ENCODE results near the gene TMEM63A.

TMEM63A gene

DNA sequence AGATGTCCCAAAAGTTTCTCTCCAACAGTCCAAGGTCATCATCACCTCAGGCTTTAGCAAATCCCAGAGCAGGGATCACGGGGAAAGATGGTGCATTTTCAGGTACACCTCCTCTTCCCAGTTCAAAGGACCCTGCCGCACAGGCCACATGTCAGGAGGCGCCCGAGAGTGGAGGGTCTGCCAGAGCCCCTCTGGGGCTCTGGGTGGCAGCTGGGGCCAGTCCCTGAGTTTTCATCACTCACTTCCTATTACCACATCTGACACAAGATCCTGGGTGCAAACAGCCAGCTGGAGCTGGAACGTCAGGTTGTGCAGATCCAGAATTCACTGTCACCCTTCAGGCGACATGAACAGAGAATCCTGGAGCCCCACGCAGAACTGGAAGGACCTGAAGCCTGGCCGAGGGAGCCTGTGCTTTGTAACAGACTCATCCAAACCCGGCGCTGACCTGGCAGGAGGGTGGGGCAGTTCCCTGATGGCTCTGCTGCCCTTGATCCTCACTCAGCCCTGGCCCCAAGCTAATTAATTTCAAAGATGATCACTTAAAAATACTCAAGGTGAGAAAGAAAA is 8.8 kb downstream of the TMEM63A start:
- in situ Hi-C loops (cut with HindIII; ENCODE audit: low pct_ligation_motif_present, low pct_unique_long_range_greater_than_20kb, low sequenced_read_pairs): no loop called here
- DNase-seq: no peak

DNA sequence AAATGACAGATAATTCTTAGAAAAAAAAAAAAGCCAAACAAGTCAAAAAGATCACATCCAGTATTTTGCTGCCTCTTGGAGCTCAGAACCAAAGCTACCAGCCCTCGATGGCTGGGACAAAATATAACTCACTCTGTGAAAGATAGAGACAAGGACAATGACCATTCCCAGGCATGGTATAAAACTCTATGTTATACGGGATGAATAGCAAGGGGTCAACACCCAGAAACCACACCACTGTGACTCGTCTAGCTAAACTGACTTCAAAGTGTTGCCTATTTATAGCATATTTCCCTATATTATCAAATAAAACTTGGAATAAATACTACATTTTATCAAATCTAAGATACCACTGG is 10.1 kb downstream of the TMEM63A start:
- no peak for DNase-seq
- in situ Hi-C loops (cut with HindIII; ENCODE audit: low pct_ligation_motif_present, low pct_unique_long_range_greater_than_20kb, low sequenced_read_pairs): no loop called here

DNA sequence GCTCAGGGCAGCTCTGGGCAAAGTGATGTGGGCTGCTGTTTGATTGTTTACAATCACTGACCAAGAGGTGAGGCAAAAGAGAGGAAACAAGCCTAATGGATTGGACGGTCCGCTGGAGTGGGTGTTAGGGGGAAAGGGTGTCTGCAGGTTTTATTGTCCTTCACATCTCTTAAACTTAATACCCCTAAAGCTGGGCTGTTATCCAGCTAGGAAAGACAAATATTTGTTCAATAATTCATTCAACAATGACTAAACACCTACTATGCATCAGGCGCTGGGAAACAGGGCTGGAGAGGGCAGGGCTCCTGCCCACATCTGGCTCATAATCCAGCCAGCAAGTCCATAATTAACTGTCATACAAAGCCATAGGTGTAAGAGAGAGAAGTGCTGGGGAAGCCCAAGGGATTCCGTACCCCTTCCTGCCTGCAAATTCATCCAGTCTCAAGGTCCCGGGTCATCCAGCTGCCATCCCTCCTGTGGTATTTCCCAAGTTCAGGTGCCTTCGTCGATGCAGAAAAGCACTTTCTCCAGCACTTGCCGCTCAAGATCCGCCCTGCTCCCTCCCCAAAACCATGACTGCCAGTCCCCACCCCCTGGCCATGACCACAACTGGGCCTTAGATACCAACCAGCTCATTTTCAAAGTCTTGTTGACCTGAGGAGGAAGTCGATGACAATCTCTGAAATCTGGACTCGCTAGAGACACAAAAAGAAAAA is 10.7 kb downstream of the TMEM63A start:
- DNase-seq: no peak
- in situ Hi-C loops (cut with HindIII; ENCODE audit: low pct_ligation_motif_present, low pct_unique_long_range_greater_than_20kb, low sequenced_read_pairs): no loop called here

DNA sequence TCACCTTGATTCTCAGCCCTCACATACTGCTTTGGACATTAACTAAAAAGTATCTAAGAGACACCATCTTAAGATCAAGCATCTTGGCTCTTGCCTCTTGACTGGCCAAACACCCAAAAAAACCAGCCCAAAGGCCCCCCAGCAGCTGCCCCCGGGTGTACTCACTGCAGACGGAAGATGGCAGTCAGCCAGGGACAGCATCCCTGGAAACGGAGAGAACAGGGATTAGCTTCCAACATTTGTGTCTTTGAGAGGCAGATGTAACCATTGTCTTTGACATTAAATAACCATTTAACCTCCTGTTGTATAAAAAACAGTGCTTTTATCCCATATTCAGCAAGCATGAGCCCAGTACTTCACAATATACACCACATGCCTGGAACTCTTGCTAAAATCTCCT is 11.3 kb downstream of the TMEM63A start:
- in situ Hi-C loops (cut with HindIII; ENCODE audit: low pct_ligation_motif_present, low pct_unique_long_range_greater_than_20kb, low sequenced_read_pairs): no loop called here
- no peak for DNase-seq

DNA sequence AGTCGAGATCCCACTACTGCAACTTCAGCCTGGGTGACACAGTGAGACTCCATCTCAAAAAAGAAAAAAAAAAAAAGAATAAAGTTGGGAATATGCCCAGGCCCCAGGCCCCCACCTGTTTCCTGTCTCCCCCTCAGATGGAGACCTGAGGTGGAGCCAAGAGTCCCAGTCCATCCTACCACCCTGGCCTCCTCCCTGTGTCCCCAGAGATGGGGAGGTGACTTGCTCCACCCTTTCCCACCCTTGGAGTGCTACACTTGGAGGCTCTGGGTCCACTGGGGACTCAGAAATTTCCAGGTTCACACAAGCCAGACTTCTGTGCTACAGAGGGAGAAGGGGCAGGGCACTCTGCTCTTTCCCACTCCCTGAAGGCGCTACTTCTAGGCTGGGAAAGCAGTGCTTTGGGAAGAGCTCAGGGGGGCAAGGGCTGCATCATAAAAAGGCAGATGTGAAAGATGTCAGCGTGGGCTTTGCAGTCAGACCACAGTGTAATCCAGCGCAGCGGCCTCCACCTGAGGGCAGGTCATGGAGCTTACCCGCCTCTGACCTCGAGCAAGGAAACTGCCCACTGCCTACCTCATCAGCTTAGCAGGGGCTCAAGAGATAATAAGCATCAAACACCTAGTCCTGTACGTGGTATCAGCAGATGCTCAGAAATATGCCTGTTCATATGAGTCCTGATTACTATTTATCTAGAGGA is 13.4 kb downstream of the TMEM63A start:
- DNase-seq: no peak

DNA sequence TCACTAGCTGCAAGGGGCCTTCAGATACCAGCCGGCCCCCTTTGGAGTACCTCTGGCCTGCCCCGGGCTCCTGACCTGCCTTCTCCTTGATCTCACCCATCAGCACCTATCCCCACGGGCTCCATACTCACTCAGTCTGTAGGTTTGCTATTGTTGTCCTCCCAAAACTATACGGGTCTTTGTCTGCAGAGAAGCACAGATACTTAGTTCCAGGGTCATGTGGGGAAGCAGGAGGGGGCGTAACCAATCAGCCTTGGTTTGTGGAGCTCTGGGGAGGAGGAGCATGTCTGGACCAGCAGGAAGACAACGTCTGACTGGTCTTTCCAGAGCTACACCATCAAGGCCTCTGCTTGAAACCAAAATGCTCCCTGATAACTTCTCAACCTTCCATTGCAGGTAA is 15.2 kb downstream of the TMEM63A start:
- in situ Hi-C loops (cut with HindIII; ENCODE audit: low pct_ligation_motif_present, low pct_unique_long_range_greater_than_20kb, low sequenced_read_pairs): no loop called here
- no peak for DNase-seq

More for the DNA sequence above, 13.4 kb downstream of the TMEM63A start:
- in situ Hi-C loops (cut with HindIII; ENCODE audit: low pct_ligation_motif_present, low pct_unique_long_range_greater_than_20kb, low sequenced_read_pairs): no loop called here

DNA sequence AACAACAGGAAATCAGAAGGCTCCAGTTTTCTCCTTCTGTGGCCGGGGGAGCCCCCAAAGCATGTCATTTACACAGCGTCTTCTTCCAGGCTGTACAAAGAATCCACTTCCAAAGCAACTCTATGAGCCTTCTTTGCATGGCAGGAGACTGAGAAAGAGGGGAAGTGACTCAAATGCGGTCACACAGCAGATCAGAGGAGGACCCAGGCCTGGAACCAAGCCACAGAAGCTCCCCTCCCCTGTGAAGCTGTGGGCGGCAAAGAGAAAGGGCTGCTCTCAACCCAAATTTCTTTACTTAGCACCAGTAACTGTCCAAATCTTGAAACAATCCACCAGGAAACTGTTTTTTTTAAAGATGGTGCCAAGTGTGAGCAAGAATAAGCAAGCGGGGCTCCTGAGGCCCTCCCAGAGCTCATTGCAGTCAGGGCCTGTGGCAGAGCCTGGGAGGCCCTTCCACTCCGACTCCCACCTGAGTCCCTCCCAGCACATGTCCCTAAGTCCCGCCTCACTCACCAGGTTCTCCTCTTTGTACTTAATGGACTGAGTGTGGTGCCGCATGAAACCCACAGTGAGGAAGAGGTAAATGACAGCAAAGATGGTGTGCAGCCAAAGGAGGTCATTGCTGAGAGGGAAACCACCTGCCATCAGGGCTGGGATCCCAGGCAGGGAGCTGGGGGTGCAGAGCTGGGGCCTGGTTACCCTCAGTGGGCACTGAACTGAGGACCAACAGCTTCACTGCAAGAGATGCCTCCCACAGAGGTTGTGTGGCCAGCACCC is 15.9 kb downstream of the TMEM63A start:
- in situ Hi-C loops (cut with HindIII; ENCODE audit: low pct_ligation_motif_present, low pct_unique_long_range_greater_than_20kb, low sequenced_read_pairs): no loop called here
- peak; percentile 45 for DNase-seq

DNA sequence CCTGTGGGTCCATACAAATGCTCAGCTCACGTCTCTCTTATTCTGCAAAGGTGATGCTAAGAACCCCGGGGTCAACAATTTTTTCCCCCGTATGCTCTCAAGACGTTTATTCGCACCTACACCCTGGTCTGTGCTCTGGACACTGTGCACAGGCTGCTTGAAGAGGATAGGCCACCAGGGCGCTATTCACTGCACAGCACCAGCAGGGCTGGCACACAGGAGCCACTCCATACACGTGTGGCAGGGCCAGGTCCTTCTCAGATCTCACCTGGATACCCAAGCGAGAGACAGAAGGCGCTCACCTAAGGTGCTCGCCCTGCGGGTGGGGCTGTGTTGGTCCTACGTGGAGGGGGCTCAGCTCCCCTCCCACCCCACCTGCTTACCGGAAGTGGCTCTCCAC is 16.7 kb downstream of the TMEM63A start:
- in situ Hi-C loops (cut with HindIII; ENCODE audit: low pct_ligation_motif_present, low pct_unique_long_range_greater_than_20kb, low sequenced_read_pairs): no loop called here
- DNase-seq: no peak

DNA sequence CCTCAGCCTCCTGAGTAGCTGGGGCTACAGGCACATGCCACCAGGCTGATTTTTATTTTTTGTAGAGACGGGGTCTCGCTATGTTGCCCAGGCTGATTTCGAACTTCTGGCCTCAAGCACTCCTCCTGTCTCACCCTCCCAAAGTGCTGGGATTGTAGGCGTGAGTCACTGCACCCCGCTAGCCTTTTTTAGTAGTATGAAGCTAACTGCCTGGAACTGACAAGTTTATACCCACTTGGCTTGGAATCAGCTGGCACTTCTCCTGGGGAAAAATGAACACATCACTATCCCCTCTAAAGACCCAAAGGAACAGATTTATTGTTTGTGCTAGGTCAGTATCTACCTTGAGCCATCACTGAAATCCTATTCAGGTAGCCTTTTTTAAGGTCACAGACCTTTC is 19.0 kb downstream of the TMEM63A start:
- peak; percentile 55 for DNase-seq

DNA sequence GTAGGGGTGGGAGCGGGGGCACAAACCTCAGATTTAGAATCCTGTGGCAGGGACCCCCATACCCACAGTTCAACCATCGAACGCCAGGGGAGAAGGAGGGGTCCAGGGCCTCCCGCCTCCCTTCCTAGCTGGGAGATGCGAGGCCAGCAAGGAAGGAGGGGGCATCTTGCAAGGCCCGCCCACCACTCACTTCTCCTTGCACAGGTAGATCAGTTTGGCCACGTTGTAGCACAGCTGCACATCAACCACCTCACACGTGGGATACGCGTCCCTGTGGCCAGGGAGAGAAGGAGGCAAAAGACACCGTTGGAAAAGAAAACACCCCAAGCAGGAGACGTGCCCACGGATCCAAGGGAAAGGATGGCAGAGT is 19.6 kb downstream of the TMEM63A start:
- in situ Hi-C loops (cut with HindIII; ENCODE audit: low pct_ligation_motif_present, low pct_unique_long_range_greater_than_20kb, low sequenced_read_pairs): no loop called here

More for the DNA sequence above, 19.0 kb downstream of the TMEM63A start:
- in situ Hi-C loops (cut with HindIII; ENCODE audit: low pct_ligation_motif_present, low pct_unique_long_range_greater_than_20kb, low sequenced_read_pairs): no loop called here

DNA sequence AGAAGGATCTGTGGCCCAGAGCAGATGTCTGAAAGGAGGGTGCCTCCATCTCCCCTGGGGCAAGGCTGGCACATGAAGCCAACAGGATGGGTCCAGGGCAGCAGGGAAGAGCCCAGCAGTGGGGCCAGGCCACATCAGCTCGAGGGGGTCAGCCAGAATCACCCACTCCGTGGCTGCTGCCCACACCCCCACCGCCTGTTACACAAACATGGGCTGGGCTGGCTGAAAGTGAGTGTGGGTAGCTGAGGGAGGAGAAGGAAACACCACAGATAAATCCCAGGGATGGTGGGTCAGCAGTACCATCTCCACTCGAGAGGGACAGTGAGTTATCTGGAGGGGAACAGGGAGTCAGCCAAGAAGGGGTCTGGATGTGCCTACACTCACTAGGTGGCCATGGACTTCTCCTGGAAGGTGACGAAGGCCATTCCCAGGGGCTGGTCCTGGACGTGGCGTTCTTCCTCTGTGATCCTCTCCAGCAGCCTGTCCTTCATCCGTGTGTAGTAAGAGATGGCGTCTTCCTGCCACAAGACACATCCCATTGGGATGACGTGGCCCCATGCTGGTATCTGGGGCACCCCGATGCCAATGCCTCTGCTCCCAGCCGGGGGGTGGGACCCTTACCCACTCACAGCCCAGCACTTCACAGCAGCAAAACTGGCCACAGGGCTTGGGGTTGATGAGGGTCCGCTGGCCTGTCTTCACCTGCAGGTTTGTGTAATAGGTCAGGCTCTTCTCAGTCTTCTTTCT is 20.2 kb downstream of the TMEM63A start:
- in situ Hi-C loops (cut with HindIII; ENCODE audit: low pct_ligation_motif_present, low pct_unique_long_range_greater_than_20kb, low sequenced_read_pairs): no loop called here
- no peak for DNase-seq

More for the DNA sequence above, 19.6 kb downstream of the TMEM63A start:
- no peak for DNase-seq

DNA sequence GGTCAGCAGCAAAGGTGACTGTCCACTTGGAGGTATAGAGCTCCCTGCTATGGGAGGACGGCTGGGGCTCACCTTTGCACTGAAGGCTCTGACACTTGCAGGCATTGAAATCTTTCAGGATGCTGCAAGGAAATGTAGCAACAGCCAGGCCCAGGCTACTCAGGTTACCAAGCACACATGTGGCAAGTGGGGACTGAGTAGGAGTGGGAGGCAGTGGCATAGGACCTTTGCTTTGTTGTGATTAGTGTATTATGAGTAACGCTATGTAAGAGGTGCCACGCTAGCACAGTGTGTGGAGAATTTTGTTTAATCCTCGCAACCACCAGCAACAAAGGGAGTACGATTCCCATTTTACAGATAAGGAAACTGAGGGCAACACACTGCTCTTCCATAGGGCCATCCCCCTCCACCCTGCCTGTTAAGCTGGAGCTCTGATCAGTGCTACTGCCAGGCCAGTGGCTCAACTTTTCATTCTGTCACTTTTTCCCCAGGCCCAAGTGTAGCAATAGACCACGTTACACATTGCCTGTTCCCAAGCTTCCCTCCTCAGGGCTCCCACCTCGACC is 21.2 kb downstream of the TMEM63A start:
- no peak for DNase-seq
- in situ Hi-C loops (cut with HindIII; ENCODE audit: low pct_ligation_motif_present, low pct_unique_long_range_greater_than_20kb, low sequenced_read_pairs): no loop called here

DNA sequence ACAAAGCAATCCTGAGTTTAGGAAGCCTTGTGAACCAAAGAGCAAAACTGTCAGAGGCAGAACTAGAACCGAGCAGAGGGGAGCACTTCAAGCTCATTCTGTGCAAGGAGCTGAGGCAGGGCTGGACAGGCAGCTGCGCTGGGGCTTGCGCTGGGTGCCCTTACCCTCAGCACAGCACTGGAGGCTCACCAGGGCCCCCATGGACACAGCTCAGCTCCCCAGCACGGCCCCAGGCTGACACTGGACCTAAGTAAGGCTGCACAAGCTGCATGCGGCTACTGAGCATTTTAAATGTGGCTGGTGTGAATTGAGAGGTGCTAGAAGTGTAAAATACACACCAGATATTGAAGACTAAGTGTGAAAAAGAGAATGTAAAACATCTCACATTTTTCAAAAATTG is 22.1 kb downstream of the TMEM63A start:
- in situ Hi-C loops (cut with HindIII; ENCODE audit: low pct_ligation_motif_present, low pct_unique_long_range_greater_than_20kb, low sequenced_read_pairs): no loop called here
- DNase-seq: no peak

DNA sequence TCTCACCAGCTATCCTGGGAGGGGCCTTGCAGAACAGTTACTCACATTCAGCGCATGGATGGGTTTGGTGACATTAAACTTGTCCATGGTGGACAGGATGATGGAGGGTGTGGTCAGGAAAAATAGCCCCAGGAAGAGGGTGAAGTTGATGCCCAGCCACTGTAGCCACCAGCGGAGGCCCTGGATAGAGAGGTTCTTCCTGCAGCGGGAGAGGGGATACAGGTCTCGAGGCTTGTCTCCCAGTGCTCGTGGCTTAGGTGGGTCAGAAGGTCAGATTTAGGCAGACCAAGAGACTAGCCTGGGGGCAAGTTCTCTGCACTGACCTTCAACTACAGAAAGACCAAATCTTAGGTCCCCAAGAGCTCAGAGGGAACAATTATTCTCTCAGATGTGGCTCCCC is 23.0 kb downstream of the TMEM63A start:
- no peak for DNase-seq
- in situ Hi-C loops (cut with HindIII; ENCODE audit: low pct_ligation_motif_present, low pct_unique_long_range_greater_than_20kb, low sequenced_read_pairs): no loop called here

DNA sequence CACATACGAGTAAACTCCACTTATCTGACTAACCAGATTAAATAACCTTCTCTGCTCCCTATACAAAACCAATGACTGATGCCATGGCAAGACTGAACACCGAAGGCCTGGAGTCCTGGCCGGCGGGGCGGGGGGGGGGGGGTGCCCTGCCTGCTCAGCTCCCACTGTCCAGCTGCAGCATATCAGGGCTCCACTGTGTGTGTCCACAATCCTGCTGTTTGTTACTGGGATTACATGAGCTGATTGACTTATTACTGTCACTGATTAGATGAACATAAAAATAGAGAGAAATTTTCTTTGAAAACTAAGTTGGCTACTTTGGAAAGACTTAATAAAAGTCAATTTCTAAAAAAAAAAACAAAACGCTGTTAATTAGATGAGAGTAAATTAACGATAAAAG is 24.9 kb downstream of the TMEM63A start:
- in situ Hi-C loops (cut with HindIII; ENCODE audit: low pct_ligation_motif_present, low pct_unique_long_range_greater_than_20kb, low sequenced_read_pairs): no loop called here
- DNase-seq: no peak

DNA sequence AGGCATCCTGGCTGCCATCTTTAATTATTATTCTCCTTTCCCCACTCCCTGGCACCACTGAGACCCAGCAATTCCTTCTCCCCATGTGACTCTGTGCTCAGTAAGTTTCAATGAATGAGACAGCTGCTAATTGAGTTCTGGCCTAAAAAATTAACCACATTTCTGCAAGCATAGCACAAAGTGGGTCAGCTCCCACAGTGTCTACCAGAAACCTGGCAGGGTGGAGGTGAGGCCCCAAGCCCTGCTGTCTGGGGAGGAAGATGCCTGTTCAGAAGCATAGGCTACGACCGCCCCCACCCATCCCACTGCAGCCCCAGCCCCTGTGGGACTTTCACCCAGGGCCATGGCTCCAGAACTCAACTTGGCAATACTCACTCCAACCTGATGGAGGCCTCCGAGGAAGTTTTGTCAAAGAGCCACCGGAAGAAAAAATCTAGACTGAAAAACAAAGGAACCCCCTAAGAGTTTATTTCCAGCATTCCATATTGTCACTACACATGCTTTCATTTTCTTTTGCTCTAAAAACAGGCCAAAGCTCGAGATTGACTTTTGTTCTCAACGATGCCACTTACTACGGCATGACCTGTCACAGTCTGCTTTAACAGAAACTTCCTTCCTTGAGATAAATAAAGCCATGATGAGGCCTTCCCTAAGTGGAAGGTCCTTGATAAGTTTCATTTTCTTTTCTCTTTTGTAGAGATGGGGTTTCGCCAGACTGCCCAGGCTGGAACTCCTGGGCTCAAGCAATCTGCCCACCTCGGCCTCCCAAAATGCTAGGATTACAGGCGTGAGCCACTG is 26.5 kb downstream of the TMEM63A start:
- in situ Hi-C loops (cut with HindIII; ENCODE audit: low pct_ligation_motif_present, low pct_unique_long_range_greater_than_20kb, low sequenced_read_pairs): no loop called here
- no peak for DNase-seq

DNA sequence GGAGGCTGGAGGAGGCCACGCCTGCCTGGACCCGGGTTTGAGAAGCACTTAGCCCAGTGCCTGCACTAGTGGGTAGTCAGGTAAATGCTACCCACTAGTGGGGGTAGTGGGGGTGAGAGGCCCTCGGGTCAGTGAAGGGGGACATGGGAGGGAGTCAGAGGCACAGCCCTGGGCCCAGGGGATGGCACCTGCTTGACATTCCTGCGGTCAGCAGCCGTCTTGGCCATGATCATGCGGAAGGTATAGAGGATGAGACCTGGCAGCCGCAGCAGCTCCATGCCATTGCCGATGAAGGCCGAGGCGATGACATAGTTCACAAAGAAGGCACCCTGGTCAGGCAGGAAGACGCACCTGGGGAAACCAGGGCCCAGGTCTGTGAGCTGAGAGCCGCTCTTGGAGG is 28.7 kb downstream of the TMEM63A start:
- no peak for DNase-seq
- in situ Hi-C loops (cut with HindIII; ENCODE audit: low pct_ligation_motif_present, low pct_unique_long_range_greater_than_20kb, low sequenced_read_pairs): no loop called here

Data from ACHN (cell line).